ENCODE measurements around the gene TBC1D2B.

GRCh38 chr15:78050826-78051225, 26.7 kb downstream of the TBC1D2B start:
- TF ChIP-seq CTCF (IDR thresholded peaks at IDR 0.05): no peak
- TF ChIP-seq POLR2A (IDR thresholded peaks at IDR 0.05): no peak

All from lower leg skin (tissue), 3 donors.